DMS114 treated with DMSO at 0.1 percent for 48 hours (cell line): Measurements from ENCODE around the gene DHRS4L2.
"Not testable (repeated sequence)": the region's sequence is repeated elsewhere in the genome, so short reads cannot be mapped to it uniquely, and the experiment has no call there.

Experiments used
- DNase-seq: peaks from one replicate; lab custom pipeline; 2025; ENCODE audit not compliant: unreplicated experiment; lab: John Stamatoyannopoulos, UW

DHRS4L2 gene

DNA sequence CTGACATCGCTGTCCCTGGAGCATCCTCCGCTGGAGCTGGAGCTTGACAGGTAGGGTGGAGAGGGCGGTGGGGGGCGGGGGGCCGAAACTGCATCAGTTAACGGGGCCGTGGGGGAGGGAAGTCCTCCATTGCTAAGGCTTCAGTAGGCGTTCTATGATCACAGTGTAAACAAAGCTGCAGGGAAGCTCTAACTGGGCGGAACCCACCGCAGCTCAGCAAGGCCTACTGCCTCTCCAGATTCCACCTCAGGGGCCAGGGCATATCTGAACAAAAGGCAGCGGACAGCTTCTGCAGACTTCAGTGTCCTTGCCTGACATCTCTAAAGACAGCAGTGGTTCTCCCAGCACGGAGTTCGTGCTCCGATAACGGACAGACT, 18.5 kb upstream of the DHRS4L2 start:
- not testable (repeated sequence) for DNase-seq

- not testable (repeated sequence) for DNase-seq
Observed at GRCh38 chr14:23973178-23973577, 15.6 kb upstream of the DHRS4L2 start.

DNA sequence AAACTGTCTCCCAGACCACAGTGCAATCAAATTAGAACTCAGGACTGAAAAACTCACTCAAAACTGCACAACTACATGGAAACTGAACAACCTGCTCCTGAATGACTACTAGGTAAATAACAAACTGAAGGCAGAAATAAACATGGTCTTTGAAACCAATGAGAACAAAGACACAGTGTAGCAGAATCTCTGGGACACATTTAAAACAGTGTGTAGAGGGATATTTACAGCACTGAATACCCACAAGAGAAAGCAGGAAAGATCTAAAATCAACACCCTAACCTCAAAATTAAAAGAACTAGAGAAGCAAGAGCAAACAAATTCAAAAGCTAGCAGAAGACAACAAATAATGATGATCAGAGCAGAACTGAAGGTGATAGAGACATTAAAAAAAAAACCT, 14.7 kb upstream of the DHRS4L2 start:
- DNase-seq, result not testable (repeated sequence)

GRCh38 chr14:23977208-23977607, 11.5 kb upstream of the DHRS4L2 start:
- DNase-seq, result not testable (repeated sequence)

DNA sequence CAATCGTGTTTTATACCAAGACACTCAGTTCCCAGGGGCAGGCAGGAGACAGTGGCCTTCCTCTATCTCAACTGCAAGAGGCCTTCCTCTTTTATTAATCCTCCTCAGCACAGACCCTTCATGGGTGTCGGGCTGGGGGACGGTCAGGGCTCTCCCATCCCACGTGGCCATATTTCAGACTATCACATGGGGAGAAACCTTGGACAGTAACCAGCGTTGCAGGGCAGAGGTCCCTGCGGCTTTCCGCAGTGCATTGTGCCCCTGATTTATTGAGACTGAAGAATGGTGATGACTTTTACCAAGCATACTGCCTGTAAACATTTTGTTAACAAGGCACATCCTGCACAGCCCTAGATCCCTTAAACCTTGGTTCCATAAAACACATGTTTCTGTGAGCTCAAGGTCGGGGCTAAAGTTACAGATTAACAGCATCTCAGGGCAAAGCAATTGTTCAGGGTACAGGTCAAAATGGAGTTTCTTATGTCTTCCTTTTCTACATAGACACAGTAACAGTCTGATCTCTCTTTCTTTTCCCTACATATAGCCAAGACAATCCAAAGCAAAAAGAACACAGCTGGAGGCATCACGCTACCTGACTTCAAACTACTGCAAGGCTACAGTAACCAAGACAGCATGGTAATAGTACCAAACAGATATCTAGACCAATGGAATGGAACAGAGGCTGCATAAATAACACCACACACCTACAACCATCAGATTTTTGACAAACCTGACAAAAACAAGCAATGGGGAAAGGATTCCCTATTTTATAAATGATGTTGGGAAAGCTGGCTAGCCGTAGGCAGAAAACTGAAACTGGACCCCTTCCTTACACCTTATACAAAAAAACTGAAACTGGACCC, 6.5 kb upstream of the DHRS4L2 start:
- DNase-seq, result not testable (repeated sequence)

GRCh38 chr14:23984891-23985602, 3.7 kb upstream of the DHRS4L2 start:
- no peak for DNase-seq

DNA sequence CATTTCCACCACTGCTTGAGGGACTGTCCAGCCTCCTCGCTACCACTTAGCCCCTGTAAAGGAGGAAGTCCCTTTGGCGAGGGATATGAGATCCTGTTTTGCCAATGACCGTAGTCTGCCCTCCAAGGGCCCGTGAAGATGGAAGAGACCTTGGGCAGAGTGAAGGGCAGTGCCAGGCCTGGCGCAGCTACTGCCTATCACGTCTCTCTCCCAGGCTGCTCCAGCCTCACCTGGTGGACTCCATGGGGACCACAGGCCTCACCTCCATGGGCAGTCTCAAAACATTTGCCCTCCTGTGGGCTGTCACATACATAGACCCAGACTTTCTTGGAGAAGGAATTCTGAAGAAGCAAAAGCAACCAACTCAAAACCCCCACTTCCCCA, 514 bp upstream of the DHRS4L2 start:
- not testable (repeated sequence) for DNase-seq

GRCh38 chr14:23989734-23990445, 1.2 kb downstream of the DHRS4L2 start:
- DNase-seq, result not testable (repeated sequence)

DNA sequence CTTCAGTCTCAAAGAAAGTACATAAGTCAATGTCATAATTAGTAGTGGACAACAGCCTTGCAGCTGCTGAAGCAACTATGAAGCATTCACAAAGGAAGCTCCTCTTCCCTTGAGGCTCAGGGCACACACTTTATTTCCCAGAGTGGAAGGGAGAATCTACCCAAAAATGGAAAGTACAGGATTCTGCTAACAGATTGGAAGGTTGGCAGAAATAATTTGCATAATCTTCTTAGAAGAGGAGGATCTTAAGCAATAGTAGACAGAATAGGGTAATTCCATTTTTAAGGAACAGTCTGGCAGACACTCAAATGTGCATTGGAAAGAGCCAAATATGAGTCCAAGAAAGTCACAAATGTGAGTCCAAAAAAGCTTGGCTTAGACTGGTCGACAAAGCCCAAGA, 2.2 kb downstream of the DHRS4L2 start:
- DNase-seq, result not testable (repeated sequence)

- DNase-seq, result not testable (repeated sequence)
Observed at GRCh38 chr14:23993042-23993441, 4.3 kb downstream of the DHRS4L2 start.

GRCh38 chr14:23996009-23996408, 7.3 kb downstream of the DHRS4L2 start:
- DNase-seq, result not testable (repeated sequence)

- DNase-seq, result not testable (repeated sequence)
Observed at GRCh38 chr14:23996825-23997224, 8.1 kb downstream of the DHRS4L2 start.

DNA sequence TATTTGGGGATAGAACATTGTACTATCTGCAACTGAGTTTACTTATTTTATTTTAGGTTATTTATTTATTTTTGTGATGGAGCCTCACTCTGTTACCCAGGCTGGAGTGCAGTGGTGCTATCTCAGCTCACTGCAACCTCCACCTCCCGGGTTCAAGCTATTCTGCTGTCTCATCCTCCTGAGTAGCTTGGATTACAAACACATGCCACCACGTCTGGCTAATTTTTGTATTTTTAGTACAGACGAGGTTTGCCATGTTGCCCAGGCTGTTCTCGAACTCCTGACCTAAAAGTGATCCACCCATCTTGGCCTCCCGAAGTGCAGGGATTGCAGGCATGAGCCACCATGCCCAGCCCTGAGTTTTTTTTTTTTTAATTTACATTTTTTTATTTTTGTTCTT, 10.9 kb downstream of the DHRS4L2 start:
- not testable (repeated sequence) for DNase-seq

DNA sequence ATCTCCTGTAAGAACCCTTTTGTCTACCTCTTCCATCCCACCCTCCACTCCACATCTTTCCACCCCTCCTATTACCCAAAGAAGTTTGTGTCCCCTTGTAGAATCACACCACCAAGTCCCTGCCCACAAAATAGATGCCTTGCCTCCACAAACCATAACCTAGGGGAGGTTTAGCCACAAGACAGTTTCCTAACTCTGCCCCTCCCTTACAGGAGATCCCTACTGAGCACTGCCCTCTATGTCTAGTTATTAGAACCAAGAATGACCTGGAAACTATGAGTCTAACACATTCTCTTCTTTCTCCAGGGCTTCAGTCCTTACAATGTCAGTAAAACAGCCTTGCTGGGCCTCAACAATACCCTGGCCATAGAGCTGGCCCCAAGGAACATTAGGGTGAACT, 12.3 kb downstream of the DHRS4L2 start:
- DNase-seq, result not testable (repeated sequence)

DNA sequence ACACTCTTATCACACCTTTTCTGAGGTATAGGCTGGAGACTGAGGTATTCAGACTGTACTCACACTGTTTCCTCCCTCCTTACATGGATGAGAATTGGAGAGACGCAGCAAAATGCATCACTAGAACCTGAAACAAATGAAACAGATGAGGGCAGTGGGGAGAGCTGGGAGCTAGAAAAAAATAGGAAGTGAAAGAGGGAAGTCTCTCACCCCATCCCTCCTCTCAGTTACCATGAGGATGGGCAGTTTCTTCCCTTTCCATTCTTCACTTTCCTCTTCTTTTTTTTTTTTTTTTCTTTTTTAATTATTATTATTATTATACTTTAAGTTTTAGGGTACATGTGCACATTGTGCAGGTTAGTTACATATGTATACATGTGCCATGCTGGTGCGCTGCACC, 12.9 kb downstream of the DHRS4L2 start:
- DNase-seq, result not testable (repeated sequence)

DNA sequence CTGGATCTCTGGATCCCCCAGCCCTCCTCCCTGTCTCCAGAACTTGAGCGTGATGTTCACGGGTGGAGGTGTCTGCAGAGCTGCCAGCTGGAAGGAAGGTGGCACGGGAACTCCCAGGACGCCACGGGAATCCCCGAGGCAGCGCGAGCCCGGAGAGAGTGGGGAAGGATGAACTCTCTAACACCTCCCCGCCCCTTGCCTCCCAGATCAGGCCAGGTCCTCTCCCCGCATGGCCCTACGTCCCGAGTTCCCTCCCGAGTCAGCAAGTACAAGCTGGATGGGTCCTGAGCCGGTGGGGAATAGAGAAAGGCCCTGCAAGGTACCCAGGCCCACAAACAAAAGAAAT, 17.7 kb downstream of the DHRS4L2 start:
- DNase-seq, result not testable (repeated sequence)

DNA sequence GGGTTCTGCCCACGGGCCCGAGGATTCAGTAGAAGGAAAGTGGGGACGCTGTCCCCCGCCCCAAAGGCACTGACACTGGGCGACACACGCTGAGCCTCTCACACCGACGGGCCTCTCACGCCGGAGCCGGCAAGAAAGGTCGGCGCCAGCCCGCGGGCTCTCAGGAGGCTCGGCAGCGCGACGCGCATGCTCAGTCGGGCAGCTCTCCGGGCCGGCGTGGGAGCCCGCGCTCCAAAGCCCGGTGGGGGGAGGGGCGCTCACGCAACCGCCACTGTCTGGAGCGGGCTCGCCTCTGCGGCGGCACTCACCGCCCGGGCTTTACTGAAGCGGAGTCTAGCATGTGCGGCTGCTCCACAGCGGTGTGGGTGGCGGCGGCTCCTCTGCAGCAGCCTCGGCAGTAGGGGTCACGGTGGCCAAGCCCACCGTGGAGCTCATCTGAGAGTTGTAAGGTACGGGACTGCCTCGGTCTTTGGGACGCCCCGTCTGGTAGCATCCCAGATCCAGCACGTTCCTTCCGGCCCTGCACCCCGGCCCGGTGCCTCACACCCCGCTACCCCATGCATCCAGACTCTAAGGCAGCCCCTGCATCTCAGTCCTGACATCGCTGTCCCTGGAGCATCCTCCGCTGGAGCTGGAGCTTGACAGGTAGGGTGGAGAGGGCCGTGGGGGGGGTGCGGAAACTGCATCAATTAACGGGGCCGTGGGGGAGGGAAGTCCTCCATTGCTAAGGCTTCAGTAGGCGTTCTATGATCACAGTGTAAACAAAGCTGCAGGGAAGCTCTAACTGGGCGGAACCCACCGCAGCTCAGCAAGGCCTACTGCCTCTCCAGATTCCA, 18.3 kb downstream of the DHRS4L2 start:
- DNase-seq, result not testable (repeated sequence)

- DNase-seq, result no peak
Observed at GRCh38 chr14:24011051-24011450, 22.3 kb downstream of the DHRS4L2 start.

GRCh38 chr14:24012726-24013273, 24.1 kb downstream of the DHRS4L2 start:
- DNase-seq, result not testable (repeated sequence)
